Loucy (cell line): Measurements from ENCODE around the gene ZNF276.

Experiments
- EZH2phosphoT487 ChIP-seq: fragments of 200-600 bp; IDR thresholded peaks from 2 replicates; pipeline ENCODE4 v1.6.1; 2018; ENCODE audit warnings: antibody characterized with exemption, mild to moderate bottlenecking, moderate library complexity, borderline replicate concordance
- TF ChIP-seq, protein P1 (sequence below): fragments of 200-600 bp; sonication (generic); conservative IDR thresholded peaks from 2 replicates; pipeline ENCODE4 v1.5.1; 2014; ENCODE audit warnings: mild to moderate bottlenecking, antibody characterized with exemption, low read length

DNA sequence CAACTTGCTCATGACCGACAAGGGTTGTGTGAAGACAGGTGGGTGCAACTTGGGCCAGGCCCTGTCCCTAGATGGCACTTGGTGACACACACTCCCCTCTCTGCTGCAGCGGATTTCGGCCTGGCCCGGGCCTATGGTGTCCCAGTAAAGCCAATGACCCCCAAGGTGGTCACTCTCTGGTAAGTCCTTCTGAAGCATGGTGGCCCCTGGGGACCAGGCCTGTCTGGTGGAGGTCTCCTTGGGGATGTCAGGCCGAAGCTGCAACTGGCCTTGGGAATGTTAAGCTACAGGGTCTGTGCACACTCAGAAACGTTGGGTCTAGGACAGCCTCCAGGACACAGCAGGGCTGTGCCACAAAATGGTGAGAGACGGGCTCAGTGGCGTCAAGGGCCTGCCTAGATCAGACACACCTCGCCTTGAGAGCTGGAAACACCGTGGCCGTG is 28.0 kb upstream of the ZNF276 start:
- TF ChIP-seq, protein P1, sequence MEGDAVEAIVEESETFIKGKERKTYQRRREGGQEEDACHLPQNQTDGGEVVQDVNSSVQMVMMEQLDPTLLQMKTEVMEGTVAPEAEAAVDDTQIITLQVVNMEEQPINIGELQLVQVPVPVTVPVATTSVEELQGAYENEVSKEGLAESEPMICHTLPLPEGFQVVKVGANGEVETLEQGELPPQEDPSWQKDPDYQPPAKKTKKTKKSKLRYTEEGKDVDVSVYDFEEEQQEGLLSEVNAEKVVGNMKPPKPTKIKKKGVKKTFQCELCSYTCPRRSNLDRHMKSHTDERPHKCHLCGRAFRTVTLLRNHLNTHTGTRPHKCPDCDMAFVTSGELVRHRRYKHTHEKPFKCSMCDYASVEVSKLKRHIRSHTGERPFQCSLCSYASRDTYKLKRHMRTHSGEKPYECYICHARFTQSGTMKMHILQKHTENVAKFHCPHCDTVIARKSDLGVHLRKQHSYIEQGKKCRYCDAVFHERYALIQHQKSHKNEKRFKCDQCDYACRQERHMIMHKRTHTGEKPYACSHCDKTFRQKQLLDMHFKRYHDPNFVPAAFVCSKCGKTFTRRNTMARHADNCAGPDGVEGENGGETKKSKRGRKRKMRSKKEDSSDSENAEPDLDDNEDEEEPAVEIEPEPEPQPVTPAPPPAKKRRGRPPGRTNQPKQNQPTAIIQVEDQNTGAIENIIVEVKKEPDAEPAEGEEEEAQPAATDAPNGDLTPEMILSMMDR: no peak
- no peak for TF ChIP-seq EZH2phosphoT487
